ENCODE results near the gene KIFAP3. TPM values are rescaled to one million over a fixed set of nuclear protein-coding genes. Genes with fewer than 3 reads are reported as not detected.

KIFAP3 gene
- total RNA-seq, 2 experiments from 2014 or later, result 10.5 to 12.5 TPM

DNA sequence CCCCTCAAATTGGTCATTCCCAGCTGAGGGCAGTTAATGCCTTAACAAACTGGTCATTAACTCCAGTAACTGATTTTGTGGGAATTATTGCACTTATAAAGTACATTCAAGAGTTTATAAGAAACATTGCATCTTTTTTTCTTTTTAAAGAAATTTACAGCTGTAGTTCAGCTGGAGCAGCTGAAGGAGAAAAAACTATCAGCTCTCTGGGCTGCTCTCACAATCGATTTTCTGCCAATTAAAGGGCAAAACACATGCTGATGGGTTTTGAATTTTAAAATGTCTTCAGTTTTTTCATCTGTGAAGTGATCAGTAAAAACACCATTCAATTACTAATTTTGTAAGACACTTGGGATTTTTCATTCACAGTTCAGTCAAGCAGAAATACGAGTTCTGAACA is 74.7 kb downstream of the KIFAP3 start:
- H3K27ac ChIP-seq (ENCODE audit: low read depth, low read length, poor library complexity, severe bottlenecking), result no peak overlapping the region
- no peaks in the 10 kb centered on the region for H3K36me3 ChIP-seq (ENCODE audit: insufficient read depth, low read length)
- intact Hi-C loops (cut with micrococcal nuclease; ENCODE audit: unreplicated experiment), result no loop called here
- no peak overlapping the region for H3K4me3 ChIP-seq (ENCODE audit: low read depth, low read length, poor library complexity, severe bottlenecking)
- no peaks in the 10 kb centered on the region for H3K4me1 ChIP-seq (ENCODE audit: insufficient read depth, low read length, poor library complexity, severe bottlenecking)
- no peaks in the 10 kb centered on the region for H4K20me1 ChIP-seq (ENCODE audit: insufficient read depth, low read length)
- no peak overlapping the region for H3K4me2 ChIP-seq (ENCODE audit: low read length)
- H2AFZ ChIP-seq (ENCODE audit: low read length), result no peak overlapping the region
- CTCF ChIA-PET (ENCODE audit: unreplicated experiment), result no interaction called here
- no peak for TF ChIP-seq EZH2phosphoT487 (IDR thresholded peaks at IDR 0.05; ENCODE audit: borderline replicate concordance, low read depth, low read length)
- TF ChIP-seq, protein P1, sequence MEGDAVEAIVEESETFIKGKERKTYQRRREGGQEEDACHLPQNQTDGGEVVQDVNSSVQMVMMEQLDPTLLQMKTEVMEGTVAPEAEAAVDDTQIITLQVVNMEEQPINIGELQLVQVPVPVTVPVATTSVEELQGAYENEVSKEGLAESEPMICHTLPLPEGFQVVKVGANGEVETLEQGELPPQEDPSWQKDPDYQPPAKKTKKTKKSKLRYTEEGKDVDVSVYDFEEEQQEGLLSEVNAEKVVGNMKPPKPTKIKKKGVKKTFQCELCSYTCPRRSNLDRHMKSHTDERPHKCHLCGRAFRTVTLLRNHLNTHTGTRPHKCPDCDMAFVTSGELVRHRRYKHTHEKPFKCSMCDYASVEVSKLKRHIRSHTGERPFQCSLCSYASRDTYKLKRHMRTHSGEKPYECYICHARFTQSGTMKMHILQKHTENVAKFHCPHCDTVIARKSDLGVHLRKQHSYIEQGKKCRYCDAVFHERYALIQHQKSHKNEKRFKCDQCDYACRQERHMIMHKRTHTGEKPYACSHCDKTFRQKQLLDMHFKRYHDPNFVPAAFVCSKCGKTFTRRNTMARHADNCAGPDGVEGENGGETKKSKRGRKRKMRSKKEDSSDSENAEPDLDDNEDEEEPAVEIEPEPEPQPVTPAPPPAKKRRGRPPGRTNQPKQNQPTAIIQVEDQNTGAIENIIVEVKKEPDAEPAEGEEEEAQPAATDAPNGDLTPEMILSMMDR (conservative IDR thresholded peaks at IDR 0.05; ENCODE audit: low read length), result no peak
- H3K9me2 ChIP-seq (ENCODE audit: insufficient read depth, low read length), result no peaks in the 10 kb centered on the region
- no peaks in the 10 kb centered on the region for H3K79me2 ChIP-seq (ENCODE audit: insufficient read depth, low read depth, low read length)
- BruUV-seq (replicated peaks), result no TSS peak
- no peak for DNase-seq (ENCODE audit: low spot score)
- H3K9me3 ChIP-seq (ENCODE audit: low read length), result no peaks in the 10 kb centered on the region
- POLR2A ChIA-PET, result interaction anchor here (0.8 to 1.5 kb wide), 2 partner anchors 17 to 1211 kb away, joined by 3 to 4 read pairs; no protein-coding TSS in a partner anchor

DNA sequence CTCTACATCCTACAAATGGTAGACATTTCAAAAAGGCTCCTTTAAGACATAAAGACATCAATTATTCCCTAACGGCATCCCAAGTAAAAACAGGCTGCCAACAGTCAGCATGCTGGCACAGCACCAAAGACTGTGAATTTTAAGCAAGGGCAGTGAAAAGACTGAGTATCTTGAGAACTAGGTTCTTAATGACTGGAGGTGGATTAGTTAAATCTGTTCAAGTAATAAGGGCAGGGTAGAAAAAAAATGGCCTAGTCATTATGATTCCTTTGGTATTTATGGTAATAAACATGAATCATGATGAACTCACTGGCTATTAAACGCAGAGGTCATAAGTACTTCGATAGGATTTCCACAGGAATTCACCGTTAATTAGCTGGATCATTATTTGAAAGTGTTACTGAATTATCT is 75.2 kb downstream of the KIFAP3 start:
- Histone ChIP-seq H3K4me2 (ENCODE audit: low read length) (no peak overlapping the region), H3K4me1 (ENCODE audit: insufficient read depth, low read length, poor library complexity, severe bottlenecking) (no peaks in the 10 kb centered on the region), H3K4me3 (ENCODE audit: low read depth, low read length, poor library complexity, severe bottlenecking) (no peak overlapping the region), H3K9me2 (ENCODE audit: insufficient read depth, low read length) (no peaks in the 10 kb centered on the region), H2AFZ (ENCODE audit: low read length) (no peak overlapping the region), H3K9me3 (ENCODE audit: low read length) (no peaks in the 10 kb centered on the region), H4K20me1 (ENCODE audit: insufficient read depth, low read length) (no peaks in the 10 kb centered on the region), H3K79me2 (ENCODE audit: insufficient read depth, low read depth, low read length) (no peaks in the 10 kb centered on the region), H3K36me3 (ENCODE audit: insufficient read depth, low read length) (no peaks in the 10 kb centered on the region), H3K27ac (ENCODE audit: low read depth, low read length, poor library complexity, severe bottlenecking) (no peak overlapping the region)
- no TSS peak for BruUV-seq (replicated peaks)
- no peak for DNase-seq (ENCODE audit: low spot score)
- intact Hi-C loops (cut with micrococcal nuclease; ENCODE audit: unreplicated experiment), result no loop called here
- ChIA-PET CTCF (ENCODE audit: unreplicated experiment) (no interaction called here), POLR2A (interaction anchor here (0.7 to 1.5 kb wide), 3 partner anchors 14 to 1212 kb away, joined by 3 to 4 read pairs (median 3); no protein-coding TSS in a partner anchor)
- TF ChIP-seq, protein P1 (conservative IDR thresholded peaks at IDR 0.05; ENCODE audit: low read length), result no peak
- TF ChIP-seq EZH2phosphoT487 (IDR thresholded peaks at IDR 0.05; ENCODE audit: borderline replicate concordance, low read depth, low read length), result no peak

DNA sequence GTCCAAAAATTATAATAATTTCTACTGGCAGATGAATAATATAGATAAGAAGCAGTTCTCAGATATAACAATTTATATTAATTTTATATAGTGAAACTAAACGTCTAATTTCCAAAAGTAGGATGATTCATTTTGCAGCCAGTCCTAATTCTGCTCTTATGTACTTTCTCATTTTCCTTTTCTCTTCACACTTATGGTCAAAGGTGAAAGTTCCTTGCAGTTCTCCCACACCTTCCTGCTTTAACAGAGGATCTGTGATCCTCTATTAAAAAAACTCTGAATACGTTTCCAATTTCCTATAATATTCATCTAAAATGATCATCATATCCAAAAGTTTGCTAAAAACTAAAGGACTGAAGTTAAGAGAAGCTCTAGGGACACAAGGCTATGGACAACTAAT is 78.5 kb downstream of the KIFAP3 start:
- no peak overlapping the region for H3K27ac ChIP-seq (ENCODE audit: low read depth, low read length, poor library complexity, severe bottlenecking)
- no peak overlapping the region for H3K4me3 ChIP-seq (ENCODE audit: low read depth, low read length, poor library complexity, severe bottlenecking)
- H3K9me3 ChIP-seq (ENCODE audit: low read length), result no peaks in the 10 kb centered on the region
- no peaks in the 10 kb centered on the region for H3K79me2 ChIP-seq (ENCODE audit: insufficient read depth, low read depth, low read length)
- H3K9me2 ChIP-seq (ENCODE audit: insufficient read depth, low read length), result no peaks in the 10 kb centered on the region
- DNase-seq (ENCODE audit: low spot score), result no peak
- H4K20me1 ChIP-seq (ENCODE audit: insufficient read depth, low read length), result no peaks in the 10 kb centered on the region
- no TSS peak for BruUV-seq (replicated peaks)
- H3K4me2 ChIP-seq (ENCODE audit: low read length), result no peak overlapping the region
- H3K4me1 ChIP-seq (ENCODE audit: insufficient read depth, low read length, poor library complexity, severe bottlenecking), result no peaks in the 10 kb centered on the region
- H3K36me3 ChIP-seq (ENCODE audit: insufficient read depth, low read length), result no peaks in the 10 kb centered on the region
- no peak for TF ChIP-seq EZH2phosphoT487 (IDR thresholded peaks at IDR 0.05; ENCODE audit: borderline replicate concordance, low read depth, low read length)
- TF ChIP-seq, protein P1 (conservative IDR thresholded peaks at IDR 0.05; ENCODE audit: low read length), result no peak
- ChIA-PET POLR2A (no interaction called here), CTCF (ENCODE audit: unreplicated experiment) (no interaction called here)
- intact Hi-C loops (cut with micrococcal nuclease; ENCODE audit: unreplicated experiment), result no loop called here
- no peak overlapping the region for H2AFZ ChIP-seq (ENCODE audit: low read length)

Measured in OCI-LY7 (cell line).